A673 (cell line): ENCODE results near the gene MT1G.

ENCODE experiments used
- CTCF ChIP-seq: fragments of 300-800, 200-600 bp; sonication (generic); conservative IDR thresholded peaks from 2 replicates; pipeline ENCODE4 v1.5.1; 2017; ENCODE audit warnings: low read depth, mild to moderate bottlenecking, antibody characterized with exemption, low read length, moderate library complexity, mixed read lengths
- EZH2 ChIP-seq: fragments of 200-600 bp; sonication (generic); IDR thresholded peaks from 2 replicates; pipeline ENCODE4 v1.6.1; 2017; ENCODE audit warnings: borderline replicate concordance, low read depth, mild to moderate bottlenecking, mixed read lengths, antibody characterized with exemption, low read length; ENCODE audit not compliant: poor library complexity, severe bottlenecking

DNA sequence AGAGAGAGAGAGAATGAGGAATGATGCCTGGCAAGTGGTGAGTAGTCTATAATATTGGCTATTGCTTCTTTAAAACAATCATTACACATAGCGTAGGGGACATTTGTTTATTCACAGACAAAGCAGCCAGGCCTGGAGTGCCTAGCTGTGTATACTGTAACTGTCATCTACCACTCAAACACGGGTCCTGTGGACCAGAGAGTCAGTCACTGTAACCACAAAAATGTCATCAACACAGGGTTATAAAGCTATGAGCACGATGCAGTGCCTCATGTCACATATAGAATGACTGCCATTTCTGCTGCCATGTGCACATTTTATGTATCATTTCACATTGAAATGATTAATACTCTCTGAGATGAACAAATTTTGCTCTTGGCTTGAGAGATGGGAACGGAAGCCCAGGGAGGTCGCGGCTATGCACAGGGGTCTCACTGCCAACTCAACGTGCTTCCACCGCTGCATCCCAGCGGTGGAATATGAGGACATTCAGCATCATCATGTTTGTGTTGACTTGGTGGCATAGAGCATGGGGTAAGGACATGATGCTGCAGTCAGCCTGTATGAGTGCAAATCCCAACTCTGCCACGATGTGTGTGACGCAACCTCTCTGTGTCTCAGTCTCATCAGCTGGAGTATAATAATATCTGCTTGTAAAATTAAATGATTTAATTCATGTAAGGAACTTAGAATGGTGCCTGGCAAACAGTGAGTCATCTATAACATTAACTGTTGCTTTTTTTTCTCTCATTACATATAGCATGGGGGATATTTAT, 5.1 kb upstream of the MT1G start:
- TF ChIP-seq CTCF (no peak), EZH2 (no peak)
